ENCODE measurements around the gene KCNN3.

DNA sequence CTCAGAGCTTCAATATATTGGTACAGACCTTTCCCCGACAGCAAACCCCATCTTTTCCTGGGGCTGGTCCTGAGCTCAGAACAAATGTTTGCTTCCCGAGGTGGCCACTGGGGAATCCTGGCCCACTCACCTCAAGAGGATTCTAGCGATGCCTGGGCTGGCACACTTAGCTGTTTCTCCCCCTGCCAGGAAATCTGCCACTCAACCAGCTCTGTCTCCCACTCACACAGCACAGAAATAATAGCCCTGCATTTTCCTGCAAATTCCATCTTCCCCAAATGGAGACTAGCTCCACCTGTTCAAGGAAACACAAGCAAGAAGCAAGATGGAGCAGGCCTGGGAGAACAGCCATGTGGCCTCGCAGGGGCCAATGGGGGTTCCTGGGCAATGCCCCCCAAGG lies 21.1 kb downstream of the KCNN3 start:
- TF ChIP-seq, protein P1, sequence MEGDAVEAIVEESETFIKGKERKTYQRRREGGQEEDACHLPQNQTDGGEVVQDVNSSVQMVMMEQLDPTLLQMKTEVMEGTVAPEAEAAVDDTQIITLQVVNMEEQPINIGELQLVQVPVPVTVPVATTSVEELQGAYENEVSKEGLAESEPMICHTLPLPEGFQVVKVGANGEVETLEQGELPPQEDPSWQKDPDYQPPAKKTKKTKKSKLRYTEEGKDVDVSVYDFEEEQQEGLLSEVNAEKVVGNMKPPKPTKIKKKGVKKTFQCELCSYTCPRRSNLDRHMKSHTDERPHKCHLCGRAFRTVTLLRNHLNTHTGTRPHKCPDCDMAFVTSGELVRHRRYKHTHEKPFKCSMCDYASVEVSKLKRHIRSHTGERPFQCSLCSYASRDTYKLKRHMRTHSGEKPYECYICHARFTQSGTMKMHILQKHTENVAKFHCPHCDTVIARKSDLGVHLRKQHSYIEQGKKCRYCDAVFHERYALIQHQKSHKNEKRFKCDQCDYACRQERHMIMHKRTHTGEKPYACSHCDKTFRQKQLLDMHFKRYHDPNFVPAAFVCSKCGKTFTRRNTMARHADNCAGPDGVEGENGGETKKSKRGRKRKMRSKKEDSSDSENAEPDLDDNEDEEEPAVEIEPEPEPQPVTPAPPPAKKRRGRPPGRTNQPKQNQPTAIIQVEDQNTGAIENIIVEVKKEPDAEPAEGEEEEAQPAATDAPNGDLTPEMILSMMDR (IDR thresholded peaks at IDR 0.05) = no peak
- no peak for TF ChIP-seq EP300 (IDR thresholded peaks at IDR 0.05)
